ENCODE results near the gene WDPCP. TPM values are rescaled to one million over a fixed set of nuclear protein-coding genes. Genes with fewer than 3 reads are reported as not detected.

WDPCP gene
- total RNA-seq, 2 donors from 2014 or later, result 11.8 to 25.1 TPM

DNA sequence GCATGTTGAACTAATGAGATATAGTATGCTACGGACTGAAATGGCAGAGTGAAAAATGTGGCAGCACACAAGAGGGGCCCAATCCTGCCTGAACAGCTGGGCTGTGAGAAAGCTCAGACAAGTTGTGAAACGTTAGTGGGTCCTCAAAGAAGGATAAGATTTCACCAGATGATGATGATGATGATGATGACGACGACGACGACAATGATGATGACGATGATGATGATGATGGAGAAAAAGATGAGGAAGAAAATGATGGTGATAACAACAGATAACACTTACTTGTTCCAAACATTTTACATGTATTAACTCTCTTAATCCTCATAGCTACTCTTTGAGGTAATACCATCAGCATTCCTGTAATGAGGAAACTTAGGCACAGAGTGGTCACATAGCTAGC, 94.2 kb downstream of the WDPCP start:
- H3K4me1 Mint-ChIP-seq, result peaks cover 3% of the 10 kb centered on the region
- WGBS, 2 experiments (ENCODE audit: insufficient coverage in 1 of 2, insufficient read length in 1 of 2), result 90 to 100% methylated on average over 2 to 7 of the region's 7 CpGs
- H3K27me3 Mint-ChIP-seq (ENCODE audit: insufficient read depth), result no peaks in the 10 kb centered on the region
- Histone ChIP-seq H3K4me3 (ENCODE audit: low read length) (no peak overlapping the region), H3K36me3 (ENCODE audit: control insufficient read depth, insufficient read depth, low read length) (no peaks in the 10 kb centered on the region), H3K27me3 (ENCODE audit: control insufficient read depth, insufficient read depth, low read length, poor library complexity, severe bottlenecking) (no peaks in the 10 kb centered on the region), H3K9me3 (ENCODE audit: control insufficient read depth, low read length) (no peaks in the 10 kb centered on the region), H3K4me1 (ENCODE audit: control insufficient read depth, insufficient read depth, low read length) (no peaks in the 10 kb centered on the region), H3K27ac (ENCODE audit: low read depth, low read length) (no peak overlapping the region), H3K9ac (ENCODE audit: extremely low read depth, low read length, poor library complexity, severe bottlenecking) (no peak overlapping the region)
- no peaks in the 10 kb centered on the region for H3K36me3 Mint-ChIP-seq (ENCODE audit: low read depth)
- DNase-seq, result no peak
- H3K4me3 Mint-ChIP-seq, result no peak overlapping the region
- no peaks in the 10 kb centered on the region for H3K9me3 Mint-ChIP-seq
- H3K27ac Mint-ChIP-seq, result no peak overlapping the region
- TF ChIP-seq, protein P1, sequence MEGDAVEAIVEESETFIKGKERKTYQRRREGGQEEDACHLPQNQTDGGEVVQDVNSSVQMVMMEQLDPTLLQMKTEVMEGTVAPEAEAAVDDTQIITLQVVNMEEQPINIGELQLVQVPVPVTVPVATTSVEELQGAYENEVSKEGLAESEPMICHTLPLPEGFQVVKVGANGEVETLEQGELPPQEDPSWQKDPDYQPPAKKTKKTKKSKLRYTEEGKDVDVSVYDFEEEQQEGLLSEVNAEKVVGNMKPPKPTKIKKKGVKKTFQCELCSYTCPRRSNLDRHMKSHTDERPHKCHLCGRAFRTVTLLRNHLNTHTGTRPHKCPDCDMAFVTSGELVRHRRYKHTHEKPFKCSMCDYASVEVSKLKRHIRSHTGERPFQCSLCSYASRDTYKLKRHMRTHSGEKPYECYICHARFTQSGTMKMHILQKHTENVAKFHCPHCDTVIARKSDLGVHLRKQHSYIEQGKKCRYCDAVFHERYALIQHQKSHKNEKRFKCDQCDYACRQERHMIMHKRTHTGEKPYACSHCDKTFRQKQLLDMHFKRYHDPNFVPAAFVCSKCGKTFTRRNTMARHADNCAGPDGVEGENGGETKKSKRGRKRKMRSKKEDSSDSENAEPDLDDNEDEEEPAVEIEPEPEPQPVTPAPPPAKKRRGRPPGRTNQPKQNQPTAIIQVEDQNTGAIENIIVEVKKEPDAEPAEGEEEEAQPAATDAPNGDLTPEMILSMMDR (conservative IDR thresholded peaks at IDR 0.05), result no peak

DNA sequence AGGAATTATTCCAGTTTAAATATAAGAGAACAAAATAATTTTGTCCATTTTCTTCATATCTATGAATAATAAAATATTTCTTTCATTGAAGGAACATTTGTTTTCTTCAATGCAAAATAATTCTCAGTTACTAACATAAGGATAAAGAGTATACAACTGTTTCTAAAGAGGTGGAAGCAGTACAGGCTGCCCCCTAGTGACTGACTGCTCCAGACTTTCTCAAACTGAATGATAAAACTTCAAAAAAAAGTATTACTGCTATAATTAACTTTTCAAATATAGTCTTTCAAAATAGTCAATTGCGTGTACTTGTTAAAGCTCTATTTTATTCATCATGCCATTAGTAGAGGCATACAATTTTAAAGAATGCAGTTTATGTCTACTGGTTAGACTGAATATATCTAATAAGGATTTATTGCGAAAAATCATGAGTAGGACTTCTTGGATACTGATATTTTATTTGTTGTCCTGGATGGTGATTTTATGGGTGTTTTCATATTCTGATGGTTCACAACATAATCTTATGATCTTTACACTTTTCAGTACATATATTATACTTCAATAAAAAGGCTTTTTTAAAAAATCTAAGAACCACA, 100.1 kb downstream of the WDPCP start:
- H3K9me3 Mint-ChIP-seq, result no peaks in the 10 kb centered on the region

DNA sequence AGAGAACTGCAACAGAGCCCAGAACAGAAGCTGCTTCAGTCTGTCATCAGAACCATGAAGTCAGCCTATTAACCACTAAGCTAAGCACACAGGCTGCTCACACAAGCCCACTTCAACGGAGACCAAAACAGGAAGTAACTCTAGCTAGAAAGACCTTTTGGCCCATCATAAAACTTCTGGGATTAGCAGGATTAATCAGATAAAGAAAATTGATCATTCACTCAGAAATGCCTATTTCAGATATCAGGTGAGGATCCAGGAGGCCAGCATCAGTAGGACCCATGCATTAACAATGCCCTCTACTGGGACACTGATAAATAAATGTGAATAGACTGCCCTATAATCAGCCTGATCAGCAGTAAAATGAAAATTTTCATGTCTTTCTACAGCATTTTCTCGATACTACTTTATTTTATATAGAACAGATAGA, 101.4 kb downstream of the WDPCP start:
- H3K36me3 ChIP-seq (ENCODE audit: control insufficient read depth, insufficient read depth, low read length), result no peaks in the 10 kb centered on the region
- no peak for DNase-seq
- H3K27ac Mint-ChIP-seq, result no peak overlapping the region
- H3K9me3 ChIP-seq (ENCODE audit: control insufficient read depth, low read length), result no peaks in the 10 kb centered on the region
- 52% methylated on average over 2 of the region's 2 CpGs; no CpG with 5 or more reads in 1 of the 2 experiments for WGBS, 2 experiments (ENCODE audit: insufficient coverage in 1 of 2, insufficient read length in 1 of 2)
- H3K4me1 Mint-ChIP-seq, result peaks cover 9% of the 10 kb centered on the region
- H3K27me3 ChIP-seq (ENCODE audit: control insufficient read depth, insufficient read depth, low read length, poor library complexity, severe bottlenecking), result no peaks in the 10 kb centered on the region
- peaks cover 2% of the 10 kb centered on the region for H3K4me1 ChIP-seq (ENCODE audit: control insufficient read depth, insufficient read depth, low read length)
- no peak overlapping the region for H3K9ac ChIP-seq (ENCODE audit: extremely low read depth, low read length, poor library complexity, severe bottlenecking)
- no peaks in the 10 kb centered on the region for H3K9me3 Mint-ChIP-seq
- TF ChIP-seq, protein P1 (conservative IDR thresholded peaks at IDR 0.05), result peak; percentile 59
- H3K27me3 Mint-ChIP-seq (ENCODE audit: insufficient read depth), result no peaks in the 10 kb centered on the region
- H3K27ac ChIP-seq (ENCODE audit: low read depth, low read length), result no peak overlapping the region
- no peak overlapping the region for H3K4me3 Mint-ChIP-seq
- no peak overlapping the region for H3K4me3 ChIP-seq (ENCODE audit: low read length)
- no peaks in the 10 kb centered on the region for H3K36me3 Mint-ChIP-seq (ENCODE audit: low read depth)

More for the DNA sequence above, 100.1 kb downstream of the WDPCP start:
- Mint-ChIP-seq H3K4me3 (no peak overlapping the region), H3K4me1 (peaks cover 9% of the 10 kb centered on the region), H3K27me3 (ENCODE audit: insufficient read depth) (no peaks in the 10 kb centered on the region), H3K36me3 (ENCODE audit: low read depth) (no peaks in the 10 kb centered on the region), H3K27ac (no peak overlapping the region)
- Histone ChIP-seq H3K27ac (ENCODE audit: low read depth, low read length) (no peak overlapping the region), H3K36me3 (ENCODE audit: control insufficient read depth, insufficient read depth, low read length) (no peaks in the 10 kb centered on the region), H3K4me1 (ENCODE audit: control insufficient read depth, insufficient read depth, low read length) (peaks cover 2% of the 10 kb centered on the region), H3K9ac (ENCODE audit: extremely low read depth, low read length, poor library complexity, severe bottlenecking) (no peak overlapping the region), H3K27me3 (ENCODE audit: control insufficient read depth, insufficient read depth, low read length, poor library complexity, severe bottlenecking) (no peaks in the 10 kb centered on the region), H3K4me3 (ENCODE audit: low read length) (no peak overlapping the region), H3K9me3 (ENCODE audit: control insufficient read depth, low read length) (no peaks in the 10 kb centered on the region)
- 55% methylated on average over 2 of the region's 2 CpGs; no CpG with 5 or more reads in 1 of the 2 experiments for WGBS, 2 experiments (ENCODE audit: insufficient coverage in 1 of 2, insufficient read length in 1 of 2)
- peak; percentile 52 for DNase-seq
- TF ChIP-seq, protein P1 (conservative IDR thresholded peaks at IDR 0.05), result peak; percentile 95

Measured in endodermal cell (in vitro differentiated cells).